Esophagus muscularis mucosa (tissue), 4 donors: ENCODE data around the gene NT5DC3. TPM values are rescaled to one million over a fixed set of nuclear protein-coding genes. Genes with fewer than 3 reads are reported as not detected.

ENCODE experiments used
- DNase-seq: peaks from one replicate; pipeline ENCODE4 v3.0.0-alpha.2; 2017; ENCODE audit errors: extremely low spot score
- H3K27ac ChIP-seq, 4 donors: fragments of 200-600 bp; sonication (generic); replicated peaks in 1 of 4; 1 replicate in 3 of 4; 2 replicates in 1 of 4; pipeline ENCODE4 v1.5.1; 2016 to 2019; ENCODE audit warnings: mild to moderate bottlenecking in 1 of 4
- H3K27me3 ChIP-seq, 4 donors: fragments of 200-600 bp; sonication (generic); one replicate each; pipeline versions ENCODE4 v1.5.1 to v1.6.0; 2016 to 2019
- H3K36me3 ChIP-seq, 4 donors: fragments of 200-600 bp; sonication (generic); one replicate each; pipeline ENCODE4 v1.5.1; 2016 to 2019
- H3K4me1 ChIP-seq, 4 donors: fragments of 200-600 bp; sonication (generic); one replicate each; pipeline ENCODE4 v1.5.1; 2016 to 2019
- H3K4me3 ChIP-seq, 4 donors: fragments of 200-600 bp; sonication (generic); 1 replicate in 2 of 4; 2 replicates in 2 of 4; pipeline ENCODE4 v1.5.1; 2016 to 2019; ENCODE audit warnings: mild to moderate bottlenecking in 4 of 4, moderate library complexity in 1 of 4
- H3K9me3 ChIP-seq, 4 donors: fragments of 200-600 bp; sonication (generic); 1 replicate in 3 of 4; 2 replicates in 1 of 4; pipeline ENCODE4 v1.5.1; 2016 to 2019
- CTCF ChIP-seq, 3 experiments: fragments of 200-600 bp in 2 of 3; fragments of 450-650 bp in 1 of 3; sonication (generic) in 2 of 3; IDR thresholded peaks; one replicate each; pipeline ENCODE4 v1.5.1; 2017 to 2019; ENCODE audit warnings: antibody characterized with exemption in 3 of 3, mild to moderate bottlenecking in 2 of 3, moderate library complexity in 1 of 3
- EP300 ChIP-seq: sonication (generic); formaldehyde crosslinking; IDR thresholded peaks from one replicate; pipeline ENCODE4 v1.6.1; 2017; ENCODE audit warnings: antibody characterized with exemption
- POLR2A ChIP-seq: fragments of 450-650 bp; IDR thresholded peaks from one replicate; pipeline ENCODE4 v1.6.1; 2017; ENCODE audit warnings: antibody characterized with exemption, moderate library complexity, mild to moderate bottlenecking, low read depth
- POLR2AphosphoS5 ChIP-seq, 2 donors: sonication (generic); formaldehyde crosslinking; IDR thresholded peaks; one replicate each; pipeline ENCODE4 v1.6.1; 2017; ENCODE audit warnings: antibody characterized with exemption in 2 of 2
- WGBS: methylation state at CpG from one replicate; pipeline ENCODE4 v1.1.5; 2018; 5-methylcytosine and 5-hydroxymethylcytosine counted together
- intact Hi-C: fragments of 100-400 bp; cut with DNase I; formaldehyde crosslinking; loops from one replicate; pipeline ENCODE4 v1.15.1; 2023
- total RNA-seq, 4 donors: library from RNA; depleted of rRNA; stranded (reverse); fragments of >200 nt; gene quantifications; one replicate each; pipeline versions ENCODE4 v1.1.0 to v1.2.1, GENCODE V29; 2016

NT5DC3 gene
- total RNA-seq, 4 donors from 2014 or later: 169 to 275 (median 195) TPM

GRCh38 chr12:103735291-103735690, 105.7 kb downstream of the NT5DC3 start:
- H3K4me1 ChIP-seq: no peaks in the 10 kb centered on the region
- TF ChIP-seq POLR2AphosphoS5 (IDR thresholded peaks at IDR 0.05) (no peak), CTCF (IDR thresholded peaks at IDR 0.05) (no peak), POLR2A (no peak), EP300 (no peak)
- 86% methylated on average over 8 of the region's 8 CpGs for WGBS
- H3K36me3 ChIP-seq: no peaks in the 10 kb centered on the region
- intact Hi-C loops: no loop called here
- H3K27ac ChIP-seq: no peak overlapping the region
- H3K27me3 ChIP-seq: no peaks in the 10 kb centered on the region
- no peak overlapping the region for H3K4me3 ChIP-seq
- peaks cover 0 to 9% (median 7%) of the 10 kb centered on the region in 4 donors for H3K9me3 ChIP-seq
- no peak for DNase-seq

GRCh38 chr12:103734863-103735262, 106.2 kb downstream of the NT5DC3 start:
- intact Hi-C loops: no loop called here
- TF ChIP-seq POLR2A (no peak), EP300 (no peak), CTCF (IDR thresholded peaks at IDR 0.05) (no peak), POLR2AphosphoS5 (IDR thresholded peaks at IDR 0.05) (no peak)
- Histone ChIP-seq H3K9me3 (peaks cover 0 to 9% (median 7%) of the 10 kb centered on the region in 4 donors), H3K27ac (no peak overlapping the region), H3K4me3 (no peak overlapping the region), H3K27me3 (no peaks in the 10 kb centered on the region), H3K4me1 (no peaks in the 10 kb centered on the region), H3K36me3 (no peaks in the 10 kb centered on the region)
- 80% methylated on average over 2 of the region's 2 CpGs for whole genome bisulfite sequencing
- no peak for DNase-seq

- intact Hi-C loops: no loop called here
- TF ChIP-seq POLR2AphosphoS5 (IDR thresholded peaks at IDR 0.05) (no peak), EP300 (no peak), POLR2A (no peak), CTCF (IDR thresholded peaks at IDR 0.05) (no peak)
- Histone ChIP-seq H3K27ac (no peak overlapping the region), H3K9me3 (peaks cover 0 to 9% (median 7%) of the 10 kb centered on the region in 4 donors), H3K4me1 (no peaks in the 10 kb centered on the region), H3K4me3 (no peak overlapping the region), H3K27me3 (no peaks in the 10 kb centered on the region), H3K36me3 (no peaks in the 10 kb centered on the region)
- 90% methylated on average over 1 of the region's 1 CpG for WGBS
- DNase-seq: no peak
Observed at GRCh38 chr12:103731539-103731938, 109.5 kb downstream of the NT5DC3 start.

GRCh38 chr12:103729499-103729898, 111.5 kb downstream of the NT5DC3 start:
- WGBS: 74% methylated on average over 1 of the region's 1 CpG
- H3K27ac ChIP-seq: no peak overlapping the region
- no peaks in the 10 kb centered on the region for H3K4me1 ChIP-seq
- H3K9me3 ChIP-seq: peaks cover 0 to 9% (median 7%) of the 10 kb centered on the region in 4 donors
- H3K36me3 ChIP-seq: no peaks in the 10 kb centered on the region
- intact Hi-C loops: no loop called here
- no peaks in the 10 kb centered on the region for H3K27me3 ChIP-seq
- TF ChIP-seq EP300 (no peak), CTCF (IDR thresholded peaks at IDR 0.05) (no peak), POLR2AphosphoS5 (IDR thresholded peaks at IDR 0.05) (no peak), POLR2A (no peak)
- no peak for DNase-seq
- H3K4me3 ChIP-seq: no peak overlapping the region

- intact Hi-C loops: no loop called here
- no peak overlapping the region for H3K4me3 ChIP-seq
- no peaks in the 10 kb centered on the region for H3K36me3 ChIP-seq
- H3K27me3 ChIP-seq: no peaks in the 10 kb centered on the region
- no peak for DNase-seq
- no peaks in the 10 kb centered on the region for H3K4me1 ChIP-seq
- no peak overlapping the region for H3K27ac ChIP-seq
- TF ChIP-seq CTCF (IDR thresholded peaks at IDR 0.05) (no peak), EP300 (no peak), POLR2AphosphoS5 (IDR thresholded peaks at IDR 0.05) (no peak), POLR2A (no peak)
- WGBS: 72% methylated on average over 4 of the region's 4 CpGs
- H3K9me3 ChIP-seq: peaks cover 0 to 9% (median 7%) of the 10 kb centered on the region in 4 donors
Observed at GRCh38 chr12:103728323-103728722, 112.7 kb downstream of the NT5DC3 start.
